Urothelium cell line (cell line): ENCODE data around the gene RPL15.
"Not testable (repeated sequence)": the region's sequence is repeated elsewhere in the genome, so short reads cannot be mapped to it uniquely, and the experiment has no call there.

Source experiments
- DNase-seq: peaks from one replicate; pipeline ENCODE4 v3.0.0; 2011; ENCODE audit warnings: low spot score, mixed read lengths
- FAIRE-seq: peaks from 2 replicates; lab custom pipeline; 2011; peaks lifted over from hg19 to GRCh38; lab: Jason Lieb, UNC

The RPL15 gene

GRCh38 chr3:23888617-23889228 is 28.2 kb upstream of the RPL15 start:
- FAIRE-seq: no peak
- no peak for DNase-seq

DNA sequence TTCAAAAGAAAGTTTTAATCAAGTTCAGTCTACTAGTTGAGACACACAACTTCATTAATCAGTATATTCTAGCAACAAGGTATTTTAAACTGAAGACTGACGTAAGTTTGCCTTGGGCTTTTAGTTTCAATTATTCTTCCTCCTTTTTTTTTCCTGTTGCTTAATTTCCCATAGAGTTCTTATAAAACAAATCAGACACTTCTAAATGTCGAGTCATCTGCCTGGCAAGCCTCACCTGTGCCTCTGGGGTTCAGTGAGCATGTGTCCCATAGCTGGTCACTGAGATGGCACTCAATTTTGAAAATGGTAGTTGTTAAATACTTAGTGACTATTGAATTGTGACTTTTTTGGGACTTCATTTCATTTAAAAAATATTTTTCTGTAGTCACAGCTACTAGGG is 27.5 kb upstream of the RPL15 start:
- FAIRE-seq: no peak
- no peak for DNase-seq

GRCh38 chr3:23889950-23890349 is 27.0 kb upstream of the RPL15 start:
- DNase-seq (no peak), FAIRE-seq (no peak)

DNA sequence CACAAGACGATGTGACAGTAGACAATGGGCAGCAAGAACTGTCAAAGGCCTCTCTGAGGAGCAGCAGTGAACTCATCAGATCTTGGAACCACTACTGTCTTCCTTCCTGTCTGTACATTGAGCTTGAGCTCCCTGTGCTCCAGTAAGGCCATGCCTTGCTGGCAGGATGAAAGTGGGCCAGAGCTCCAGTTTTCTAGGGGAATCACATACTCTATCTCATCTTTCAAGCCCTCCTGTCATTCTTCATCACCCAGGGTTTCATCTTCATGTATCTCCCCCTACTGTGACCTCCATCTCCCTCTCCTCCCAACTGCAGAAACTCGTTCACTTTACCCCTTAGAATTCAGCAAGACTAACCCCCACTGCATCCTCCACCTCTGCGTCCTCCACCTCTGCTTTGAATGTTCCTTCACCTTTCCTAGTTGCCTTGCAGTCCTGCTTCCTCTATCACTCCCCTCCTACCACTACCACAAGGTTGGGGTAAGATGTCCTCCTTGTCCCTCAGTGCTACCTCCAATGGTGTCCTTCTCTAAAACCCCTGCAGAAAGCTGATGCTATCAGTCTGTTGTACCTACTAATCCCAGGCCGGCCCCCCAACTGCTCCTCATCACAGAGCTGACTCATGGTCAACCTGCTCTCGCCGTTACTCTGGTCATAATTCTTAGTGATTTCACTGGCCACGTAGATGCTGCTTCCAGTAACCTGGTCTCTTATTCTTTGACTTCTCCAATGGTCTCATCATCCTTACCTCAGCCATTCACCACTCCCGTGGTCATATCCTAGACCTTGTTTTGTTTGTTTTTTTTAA is 22.5 kb upstream of the RPL15 start:
- no peak for FAIRE-seq
- no peak for DNase-seq

DNA sequence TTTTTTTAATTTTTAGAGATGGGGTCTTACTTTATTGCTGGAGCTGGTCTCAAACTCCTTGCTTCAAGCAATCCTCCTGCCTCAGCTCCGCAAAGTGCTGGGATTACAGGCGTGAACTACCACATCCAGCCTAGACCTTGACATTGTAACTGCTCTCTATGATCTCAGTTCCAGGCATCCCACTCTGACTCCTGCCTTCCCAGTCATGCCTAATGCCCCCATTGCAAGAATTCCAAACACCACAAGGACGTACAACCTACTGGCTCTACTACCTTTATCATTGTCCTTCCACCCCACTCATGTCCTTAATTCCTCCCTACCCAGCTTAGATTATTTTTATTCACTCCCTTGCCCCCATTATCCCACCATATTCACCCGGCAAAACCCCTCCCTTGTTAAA is 21.8 kb upstream of the RPL15 start:
- FAIRE-seq: no peak

GRCh38 chr3:23900744-23901143 is 16.2 kb upstream of the RPL15 start:
- DNase-seq (no peak), FAIRE-seq (no peak)

More for the DNA sequence above, 21.8 kb upstream of the RPL15 start:
- no peak for DNase-seq

GRCh38 chr3:23904545-23904944 is 12.4 kb upstream of the RPL15 start:
- DNase-seq (no peak), FAIRE-seq (no peak)

- FAIRE-seq (no peak), DNase-seq (no peak)
Observed at GRCh38 chr3:23909341-23909740, 7.6 kb upstream of the RPL15 start.

DNA sequence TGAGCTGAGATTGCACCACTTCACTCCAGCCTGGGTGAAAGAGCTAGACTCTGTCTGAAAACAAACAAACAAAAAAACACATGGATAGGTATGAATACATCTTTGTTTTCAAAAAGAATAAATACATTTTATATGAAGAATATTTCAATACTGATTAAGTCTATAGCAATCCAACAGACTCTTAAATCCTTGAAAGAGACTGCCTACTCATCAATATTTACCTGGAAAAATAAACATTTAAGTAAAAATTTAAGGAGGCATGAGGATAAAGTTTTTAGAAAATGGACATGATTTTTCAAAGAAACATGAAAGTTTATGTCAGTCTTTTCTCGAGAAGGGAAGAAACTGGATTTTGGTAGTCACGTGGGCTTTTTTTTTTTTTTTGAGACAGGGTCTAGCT is 5.5 kb upstream of the RPL15 start:
- FAIRE-seq: no peak
- no peak for DNase-seq

GRCh38 chr3:23912335-23912734 is 4.6 kb upstream of the RPL15 start:
- not testable (repeated sequence) for FAIRE-seq, DNase-seq

DNA sequence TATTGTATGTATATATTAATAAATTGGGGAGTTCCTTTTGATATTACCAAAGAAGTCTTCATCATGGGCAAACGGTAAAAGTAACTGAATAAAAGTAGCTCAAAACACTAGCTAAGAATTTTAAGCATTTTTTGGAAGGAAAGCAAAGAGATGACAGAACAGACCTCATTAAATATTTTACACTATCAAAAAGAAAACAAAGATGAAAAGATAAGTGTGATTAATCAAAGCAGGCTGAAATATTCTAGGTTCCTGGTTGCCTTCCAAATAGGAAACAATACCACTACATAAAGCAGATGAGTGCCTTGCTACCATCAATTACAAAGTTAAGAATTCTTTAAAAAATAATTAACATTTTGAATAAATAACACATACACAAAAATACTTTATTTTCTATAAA is 3.8 kb upstream of the RPL15 start:
- no peak for FAIRE-seq

DNA sequence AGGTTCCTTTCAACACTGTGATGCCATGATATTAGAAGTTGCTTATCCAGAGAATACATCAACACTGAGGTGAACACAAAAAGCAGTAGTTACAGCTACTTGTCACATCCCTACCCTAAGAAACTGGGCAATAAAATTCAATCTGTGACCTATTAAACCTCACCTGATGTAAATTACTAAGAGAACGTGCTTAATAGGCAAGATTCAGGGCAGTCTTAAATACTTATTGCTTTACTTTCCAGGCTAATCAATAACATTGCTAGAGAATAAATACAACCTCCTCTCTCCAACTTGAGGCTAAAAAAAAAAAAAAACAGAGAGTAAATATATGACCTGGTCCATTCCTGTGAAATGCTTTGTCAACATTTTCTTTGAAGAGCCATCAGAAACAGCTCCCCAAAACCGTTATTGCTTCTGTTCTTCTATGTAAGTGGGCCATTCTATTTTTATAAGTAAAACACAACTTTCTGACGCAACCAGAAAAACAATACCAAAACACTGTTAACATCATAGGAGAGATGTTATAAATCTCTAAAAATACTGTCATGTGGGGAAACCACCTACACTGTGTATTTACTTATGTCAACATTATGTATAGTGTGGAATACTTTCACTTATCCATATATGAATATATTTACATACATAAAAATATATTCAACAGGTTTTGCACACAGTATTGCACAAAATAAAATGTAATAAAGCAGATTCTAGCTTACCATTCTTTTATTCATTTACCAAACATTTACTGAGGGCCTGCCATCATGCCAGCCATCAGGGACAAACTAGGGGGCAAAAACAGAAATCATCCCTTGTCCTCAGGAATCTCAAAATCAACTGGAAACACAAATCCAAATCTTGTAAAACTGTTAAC is 2.8 kb upstream of the RPL15 start:
- FAIRE-seq: no peak
- DNase-seq: no peak

More for the DNA sequence above, 3.8 kb upstream of the RPL15 start:
- DNase-seq: no peak

GRCh38 chr3:23915537-23916108 is 1.3 kb upstream of the RPL15 start:
- DNase-seq: no peak
- no peak for FAIRE-seq

DNA sequence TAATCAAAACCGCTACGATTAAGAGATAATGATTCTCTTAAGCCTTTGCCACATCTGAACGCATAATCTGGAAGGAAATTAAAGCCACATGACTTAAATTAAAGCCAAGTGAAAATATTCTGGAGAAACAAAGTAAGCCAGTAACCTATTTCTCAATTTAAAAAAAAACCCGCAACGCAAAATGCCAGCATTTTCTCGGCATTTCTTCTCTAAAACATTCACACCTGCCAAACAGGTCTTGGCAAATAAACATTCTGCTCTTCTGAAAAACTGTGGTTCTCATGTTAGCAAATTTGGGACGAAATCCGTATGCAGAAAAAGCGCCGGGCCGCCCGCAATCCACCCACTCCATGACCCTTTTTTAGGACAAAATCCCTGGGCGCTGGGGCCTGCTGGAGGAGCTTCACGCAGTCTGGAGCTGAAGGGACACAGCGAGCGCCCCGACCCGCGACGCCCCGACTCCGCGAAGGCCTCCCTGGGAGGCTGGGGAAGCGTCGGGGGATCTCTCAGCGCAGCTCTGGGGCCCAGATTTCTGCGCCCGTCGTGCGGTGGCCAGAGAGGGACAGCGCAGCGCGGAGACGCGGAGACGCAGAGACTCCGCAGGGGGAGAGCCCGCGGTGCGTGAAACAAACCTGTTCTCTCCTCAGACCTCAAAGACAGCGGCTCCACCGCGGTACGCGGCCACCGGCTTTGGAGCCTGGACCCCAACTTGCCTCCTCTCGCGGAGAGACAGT is 613 bp upstream of the RPL15 start:
- FAIRE-seq (no peak), DNase-seq (no peak)

- DNase-seq: peak; percentile 62
Observed at GRCh38 chr3:23917679-23918303, 859 bp downstream of the RPL15 start.

GRCh38 chr3:23918331-23918730 is 1.4 kb downstream of the RPL15 start:
- not testable (repeated sequence) for DNase-seq, FAIRE-seq

More at GRCh38 chr3:23917679-23918303, 859 bp downstream of the RPL15 start:
- FAIRE-seq: not testable (repeated sequence)

DNA sequence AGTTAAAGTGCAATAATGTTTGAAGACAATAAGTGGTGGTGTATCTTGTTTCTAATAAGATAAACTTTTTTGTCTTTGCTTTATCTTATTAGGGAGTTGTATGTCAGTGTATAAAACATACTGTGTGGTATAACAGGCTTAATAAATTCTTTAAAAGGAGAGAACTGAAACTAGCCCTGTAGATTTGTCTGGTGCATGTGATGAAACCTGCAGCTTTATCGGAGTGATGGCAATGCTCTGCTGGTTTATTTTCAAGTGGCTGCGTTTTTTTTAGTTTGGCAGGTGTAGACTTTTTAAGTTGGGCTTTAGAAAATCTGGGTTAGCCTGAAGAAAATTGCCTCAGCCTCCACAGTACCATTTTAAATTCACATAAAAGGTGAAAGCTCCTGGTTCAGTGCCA is 2.7 kb downstream of the RPL15 start:
- FAIRE-seq: no peak
- no peak for DNase-seq

DNA sequence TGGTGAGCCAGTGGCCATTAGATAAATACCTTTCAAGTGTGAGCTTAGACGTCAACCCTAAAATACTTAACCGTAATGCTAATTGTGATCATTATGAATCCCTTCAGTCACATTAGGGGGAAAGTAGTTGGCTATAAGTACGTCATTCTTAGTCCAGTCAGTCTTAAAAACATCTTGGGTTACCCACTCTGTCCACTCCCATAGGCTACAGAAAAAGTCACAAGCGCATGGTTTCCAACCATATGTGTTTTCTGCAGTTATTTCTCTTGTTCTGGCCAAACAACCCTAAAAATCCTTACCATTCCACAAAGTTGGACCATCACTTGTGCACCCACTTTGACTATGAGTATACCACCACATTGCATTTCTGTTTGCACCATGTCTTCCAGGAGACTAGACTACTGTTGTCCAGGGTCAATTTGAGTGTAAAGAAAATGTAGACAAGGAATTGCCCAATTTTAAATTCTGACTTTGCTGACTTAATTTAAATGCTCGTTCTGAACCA is 3.3 kb downstream of the RPL15 start:
- FAIRE-seq: no peak
- DNase-seq: no peak

DNA sequence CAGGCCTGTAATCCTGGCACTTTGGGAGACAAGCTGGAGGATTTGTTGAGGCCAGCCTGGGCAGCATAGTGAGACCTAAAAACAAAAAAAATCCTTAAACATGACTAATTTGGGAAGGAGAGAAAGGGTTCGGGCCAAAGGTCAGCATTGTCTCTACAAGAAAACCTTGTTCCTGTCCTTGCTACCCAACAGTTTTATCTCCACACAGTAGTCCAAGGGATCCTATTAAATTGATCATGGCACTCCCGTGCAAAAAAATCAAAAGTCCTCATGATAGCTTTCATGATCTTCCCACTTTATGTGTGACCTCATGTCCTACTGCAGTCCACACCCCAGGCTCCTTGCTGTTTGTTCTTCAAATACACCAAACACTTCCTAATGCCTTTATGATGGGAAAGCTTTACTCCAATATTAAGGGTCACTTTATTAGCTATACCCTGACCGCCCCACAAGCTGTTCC is 4.2 kb downstream of the RPL15 start:
- no peak for FAIRE-seq
- no peak for DNase-seq

- DNase-seq (no peak), FAIRE-seq (no peak)
Observed at GRCh38 chr3:23923786-23924185, 6.9 kb downstream of the RPL15 start.
